Measurements from ENCODE around the gene MXRA7. TPM values are rescaled to one million over a fixed set of nuclear protein-coding genes. Genes with fewer than 3 reads are reported as not detected.

The MXRA7 gene, protein sequence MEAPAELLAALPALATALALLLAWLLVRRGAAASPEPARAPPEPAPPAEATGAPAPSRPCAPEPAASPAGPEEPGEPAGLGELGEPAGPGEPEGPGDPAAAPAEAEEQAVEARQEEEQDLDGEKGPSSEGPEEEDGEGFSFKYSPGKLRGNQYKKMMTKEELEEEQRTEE
- total RNA-seq: 80.6 and 95.9 TPM in 2 replicates

DNA sequence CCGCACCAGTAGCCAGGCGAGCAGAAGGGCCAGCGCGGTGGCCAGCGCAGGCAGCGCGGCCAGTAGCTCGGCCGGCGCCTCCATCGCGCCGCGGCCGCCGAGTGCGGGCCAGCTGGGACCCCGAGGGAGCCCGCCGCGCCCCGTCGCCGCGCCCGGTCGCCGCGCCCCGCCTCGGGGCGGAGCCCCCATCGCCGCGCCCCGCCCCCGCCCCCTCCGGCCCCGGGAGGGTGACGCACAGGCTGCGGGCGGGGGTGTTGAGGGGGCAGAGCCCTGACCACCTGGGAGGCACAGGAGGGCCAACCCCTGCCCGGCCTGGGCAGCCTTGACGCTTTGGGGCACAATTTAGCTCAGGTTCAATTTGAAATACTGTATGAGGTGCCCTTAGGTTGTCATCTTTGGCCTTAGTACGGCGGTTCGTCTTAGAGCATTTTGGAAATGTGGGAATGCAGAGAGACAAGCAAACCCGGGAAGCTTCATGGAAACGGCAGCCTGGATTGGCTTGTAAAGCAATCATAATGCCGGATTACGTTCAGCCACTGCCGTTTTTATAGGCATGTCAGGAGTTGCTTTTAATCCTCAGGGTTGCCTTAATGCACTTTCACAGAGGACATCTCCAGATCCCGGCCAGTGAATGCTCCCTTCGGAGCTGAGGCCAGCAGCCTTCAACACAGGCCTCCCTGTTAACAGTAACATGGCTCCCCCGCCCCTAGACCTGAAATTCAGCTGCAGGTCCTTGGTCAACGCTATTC lies at the start of gene MXRA7:
Gene MXRA7 (minus strand): TSS at position 103 of the 749 bp plus-strand sequence. CDS start 19 bp downstream, at position 84.
- DNase-seq (ENCODE audit: low read depth) (peak; percentile 37), FAIRE-seq (no peak)
- Histone ChIP-seq H3K4me3 (ENCODE audit: low read depth, low read length) (peak within 1 kb of the TSS; percentile 60), H3K27me3 (ENCODE audit: control insufficient read depth, insufficient read depth, low read length) (no peaks in the 10 kb centered on the region), H3K36me3 (ENCODE audit: control insufficient read depth, insufficient read depth, low read length) (peaks cover 1% of the 10 kb centered on the region)
- TF ChIP-seq, protein P1, sequence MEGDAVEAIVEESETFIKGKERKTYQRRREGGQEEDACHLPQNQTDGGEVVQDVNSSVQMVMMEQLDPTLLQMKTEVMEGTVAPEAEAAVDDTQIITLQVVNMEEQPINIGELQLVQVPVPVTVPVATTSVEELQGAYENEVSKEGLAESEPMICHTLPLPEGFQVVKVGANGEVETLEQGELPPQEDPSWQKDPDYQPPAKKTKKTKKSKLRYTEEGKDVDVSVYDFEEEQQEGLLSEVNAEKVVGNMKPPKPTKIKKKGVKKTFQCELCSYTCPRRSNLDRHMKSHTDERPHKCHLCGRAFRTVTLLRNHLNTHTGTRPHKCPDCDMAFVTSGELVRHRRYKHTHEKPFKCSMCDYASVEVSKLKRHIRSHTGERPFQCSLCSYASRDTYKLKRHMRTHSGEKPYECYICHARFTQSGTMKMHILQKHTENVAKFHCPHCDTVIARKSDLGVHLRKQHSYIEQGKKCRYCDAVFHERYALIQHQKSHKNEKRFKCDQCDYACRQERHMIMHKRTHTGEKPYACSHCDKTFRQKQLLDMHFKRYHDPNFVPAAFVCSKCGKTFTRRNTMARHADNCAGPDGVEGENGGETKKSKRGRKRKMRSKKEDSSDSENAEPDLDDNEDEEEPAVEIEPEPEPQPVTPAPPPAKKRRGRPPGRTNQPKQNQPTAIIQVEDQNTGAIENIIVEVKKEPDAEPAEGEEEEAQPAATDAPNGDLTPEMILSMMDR (IDR thresholded peaks at IDR 0.05; ENCODE audit: insufficient read depth, low read length, severe bottlenecking): no peak

DNA sequence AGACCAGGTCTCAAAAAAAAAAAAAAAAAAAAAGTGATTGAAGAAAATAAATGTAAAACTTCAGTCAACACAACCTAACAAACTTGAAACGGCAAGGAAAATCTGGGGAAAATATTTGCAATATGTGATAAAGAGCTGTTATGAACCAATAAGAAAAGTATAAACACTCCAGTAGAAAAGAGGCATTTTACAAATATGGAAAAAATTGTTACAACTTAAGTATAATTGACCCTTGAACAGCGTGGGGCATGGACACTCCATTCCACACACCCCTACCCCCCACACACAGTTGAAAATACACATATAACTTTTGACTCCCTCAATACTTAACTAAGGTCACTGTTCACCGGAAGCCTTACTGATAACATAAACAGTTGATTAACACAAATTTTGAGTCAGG lies 47.8 kb upstream of the MXRA7 start:
- DNase-seq (ENCODE audit: low read depth): no peak
- no peak for FAIRE-seq
- TF ChIP-seq, protein P1 (IDR thresholded peaks at IDR 0.05; ENCODE audit: insufficient read depth, low read length, severe bottlenecking): no peak
- Histone ChIP-seq H3K27me3 (ENCODE audit: control insufficient read depth, insufficient read depth, low read length) (no peaks in the 10 kb centered on the region), H3K4me3 (ENCODE audit: low read depth, low read length) (no peak overlapping the region), H3K36me3 (ENCODE audit: control insufficient read depth, insufficient read depth, low read length) (peaks cover 2% of the 10 kb centered on the region)

DNA sequence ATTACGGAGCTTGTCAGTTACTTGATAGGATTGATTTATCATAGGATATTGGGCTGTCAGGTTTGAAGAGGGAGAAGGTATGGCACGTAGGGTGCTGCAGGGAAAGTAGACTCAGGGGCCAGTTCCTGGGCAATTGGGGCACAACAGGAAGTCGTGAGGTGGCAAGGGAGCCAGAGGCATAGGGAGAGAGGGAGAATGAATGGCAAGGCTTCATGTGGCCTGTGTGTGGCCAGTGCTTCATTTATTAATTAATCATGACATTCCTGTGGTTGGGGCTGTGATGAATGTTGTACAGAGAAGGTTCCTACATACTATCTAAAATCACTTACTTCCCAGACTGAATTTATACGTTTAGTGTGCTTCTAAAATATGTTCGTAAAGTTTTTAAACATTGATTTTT lies 46.5 kb upstream of the MXRA7 start:
- FAIRE-seq (no peak), DNase-seq (ENCODE audit: low read depth) (no peak)
- H3K36me3 ChIP-seq (ENCODE audit: control insufficient read depth, insufficient read depth, low read length): peaks cover 2% of the 10 kb centered on the region
- TF ChIP-seq, protein P1 (IDR thresholded peaks at IDR 0.05; ENCODE audit: insufficient read depth, low read length, severe bottlenecking): no peak
- H3K4me3 ChIP-seq (ENCODE audit: low read depth, low read length): no peak overlapping the region
- no peaks in the 10 kb centered on the region for H3K27me3 ChIP-seq (ENCODE audit: control insufficient read depth, insufficient read depth, low read length)

DNA sequence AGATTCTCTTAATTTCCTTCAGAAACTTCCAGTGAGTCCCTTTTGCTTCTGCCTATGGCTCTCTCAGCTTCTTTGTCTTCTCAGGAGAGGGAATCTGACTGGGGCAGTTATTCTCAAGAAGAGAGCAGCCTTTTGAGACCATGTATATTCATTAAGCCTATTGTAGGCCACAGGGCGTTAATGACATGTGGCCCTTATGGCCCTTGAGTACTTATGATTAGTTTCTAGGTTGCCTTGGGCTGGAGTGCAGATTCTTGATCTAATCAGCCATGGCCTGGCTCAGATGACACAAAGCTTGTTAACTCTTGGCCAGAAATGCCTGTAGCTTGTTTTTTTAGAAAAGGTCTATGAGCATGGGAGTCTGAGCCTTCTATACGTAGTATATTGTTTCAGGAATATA lies 44.5 kb upstream of the MXRA7 start:
- Histone ChIP-seq H3K4me3 (ENCODE audit: low read depth, low read length) (no peak overlapping the region), H3K36me3 (ENCODE audit: control insufficient read depth, insufficient read depth, low read length) (peaks cover 2% of the 10 kb centered on the region), H3K27me3 (ENCODE audit: control insufficient read depth, insufficient read depth, low read length) (no peaks in the 10 kb centered on the region)
- no peak for DNase-seq (ENCODE audit: low read depth)
- TF ChIP-seq, protein P1 (IDR thresholded peaks at IDR 0.05; ENCODE audit: insufficient read depth, low read length, severe bottlenecking): no peak
- FAIRE-seq: no peak

DNA sequence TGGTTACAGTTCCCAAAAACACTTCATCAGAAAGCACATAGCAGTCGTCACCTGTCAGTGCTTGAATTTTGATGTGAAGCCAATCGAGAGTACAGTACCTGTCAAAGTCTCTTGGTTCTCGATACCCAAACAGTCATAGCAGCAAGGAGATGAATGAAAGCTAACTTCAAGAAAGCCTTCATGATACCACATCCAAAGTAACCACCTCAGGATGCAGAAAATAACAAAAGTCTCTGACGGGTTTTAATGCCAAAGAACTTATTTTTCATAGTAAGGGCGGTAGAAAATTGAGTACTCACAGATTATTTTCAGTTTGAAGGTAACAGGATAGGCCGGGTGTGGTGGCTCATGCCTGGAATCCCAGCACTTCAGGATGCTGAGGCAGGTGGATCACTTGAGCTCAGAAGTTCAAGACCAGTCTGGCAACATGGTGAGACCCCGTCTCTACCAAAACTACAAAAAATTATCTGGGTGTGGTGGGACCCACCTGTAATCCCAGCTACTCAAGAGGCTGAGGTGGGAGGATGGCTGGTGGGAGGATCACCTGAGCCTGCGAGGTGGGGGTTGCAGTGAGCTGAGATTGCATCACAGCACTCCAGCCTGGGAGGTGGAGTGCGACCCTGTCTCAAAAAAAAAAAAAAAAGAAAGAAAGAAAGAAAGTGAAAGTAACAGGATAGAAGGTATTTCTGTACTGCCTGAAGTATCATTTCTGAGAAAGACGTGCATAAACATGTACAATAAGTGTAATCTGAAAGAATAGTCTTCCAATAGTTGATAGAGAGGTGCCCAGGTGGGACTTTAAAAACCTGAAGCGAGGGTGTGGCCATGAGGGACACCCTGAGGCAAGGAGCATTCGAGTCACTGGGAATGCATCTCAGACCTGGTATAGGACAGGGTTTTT lies 42.5 kb upstream of the MXRA7 start:
- Histone ChIP-seq H3K4me3 (ENCODE audit: low read depth, low read length) (no peak overlapping the region), H3K36me3 (ENCODE audit: control insufficient read depth, insufficient read depth, low read length) (peaks cover 2% of the 10 kb centered on the region), H3K27me3 (ENCODE audit: control insufficient read depth, insufficient read depth, low read length) (no peaks in the 10 kb centered on the region)
- DNase-seq (ENCODE audit: low read depth): peak; percentile 28
- TF ChIP-seq, protein P1 (IDR thresholded peaks at IDR 0.05; ENCODE audit: insufficient read depth, low read length, severe bottlenecking): no peak
- FAIRE-seq: no peak

Data from bronchial epithelial cell (primary cell).